Type B pancreatic cell (in vitro differentiated cells): ENCODE data around the gene DOK5. TPM values are rescaled to one million over a fixed set of nuclear protein-coding genes. Genes with fewer than 3 reads are reported as not detected.
A peak's percentile ranks its signal among the peaks of the same experiment; 100 is the strongest.

Experiments used
- DNase-seq: peaks from one replicate; pipeline ENCODE4 v3.0.0; 2021; ENCODE audit warnings: mixed read lengths; ENCODE audit not compliant: unreplicated experiment; ENCODE audit errors: extremely low spot score
- H3K27ac Mint-ChIP-seq: 2 replicates; pipeline ENCODE4 v1.8.0; 2021; ENCODE audit warnings: mild to moderate bottlenecking, mixed read lengths
- H3K27me3 Mint-ChIP-seq: 2 replicates; pipeline ENCODE4 v1.8.0; 2021; ENCODE audit warnings: mixed read lengths
- H3K36me3 Mint-ChIP-seq: 2 replicates; pipeline ENCODE4 v1.8.0; 2021; ENCODE audit warnings: mixed read lengths
- H3K4me1 Mint-ChIP-seq: one replicate; pipeline ENCODE4 v1.8.0; 2021; ENCODE audit warnings: mixed read lengths; ENCODE audit not compliant: unreplicated experiment
- H3K4me3 Mint-ChIP-seq: 2 replicates; pipeline ENCODE4 v1.8.0; 2021; ENCODE audit warnings: mild to moderate bottlenecking, mixed read lengths
- H3K9me3 Mint-ChIP-seq: 2 replicates; pipeline ENCODE4 v1.8.0; 2021; ENCODE audit warnings: mixed read lengths
- CTCF ChIP-seq: fragments of 200-600 bp; sonication (generic); conservative IDR thresholded peaks from 2 replicates; pipeline ENCODE4 v1.5.0; 2021; ENCODE audit warnings: antibody characterized with exemption, mild to moderate bottlenecking
- total RNA-seq: library from RNA; stranded (reverse); gene quantifications from 2 replicates; pipeline ENCODE4 v1.2.1, GENCODE V29; 2021; ENCODE audit warnings: low replicate concordance

Gene DOK5
- total RNA-seq, 1 donor from 2014 or later: 26.9 TPM

DNA sequence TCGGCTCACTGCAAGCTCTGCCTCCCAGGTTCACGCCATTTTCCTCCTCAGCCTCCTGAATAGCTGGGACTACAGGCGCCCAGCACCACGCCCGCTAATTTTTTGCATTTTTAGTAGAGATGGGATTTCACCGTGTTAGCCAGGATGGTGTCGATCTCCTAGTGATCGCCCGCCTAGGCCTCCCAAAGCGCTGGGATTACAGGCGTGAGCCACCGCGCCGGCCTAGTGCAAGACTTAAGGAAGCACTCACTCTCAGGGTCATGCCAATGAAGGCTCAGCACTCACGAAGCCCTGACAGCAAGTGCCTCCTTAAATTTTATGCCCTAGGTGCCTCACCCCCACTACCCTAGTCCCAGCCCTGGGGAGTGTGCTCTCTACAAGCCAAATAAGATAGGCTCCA lies 4.7 kb upstream of the DOK5 start:
- no peak for TF ChIP-seq CTCF
- Mint-ChIP-seq H3K36me3 (no peaks in the 10 kb centered on the region), H3K4me1 (no peaks in the 10 kb centered on the region), H3K4me3 (no peak overlapping the region), H3K27ac (no peak overlapping the region), H3K27me3 (peaks cover 27% of the 10 kb centered on the region), H3K9me3 (no peaks in the 10 kb centered on the region)
- DNase-seq: no peak

- DNase-seq: no peak
- H3K36me3 Mint-ChIP-seq: no peaks in the 10 kb centered on the region
- peaks cover 46% of the 10 kb centered on the region for H3K27me3 Mint-ChIP-seq
- TF ChIP-seq CTCF: no peak
- H3K4me3 Mint-ChIP-seq: no peak overlapping the region
- H3K9me3 Mint-ChIP-seq: no peaks in the 10 kb centered on the region
- H3K27ac Mint-ChIP-seq: no peak overlapping the region
- peaks cover 12% of the 10 kb centered on the region for H3K4me1 Mint-ChIP-seq
Observed at GRCh38 chr20:54472607-54473006, 2.8 kb upstream of the DOK5 start.

- TF ChIP-seq CTCF: no peak
- no peaks in the 10 kb centered on the region for H3K9me3 Mint-ChIP-seq
- H3K36me3 Mint-ChIP-seq: no peaks in the 10 kb centered on the region
- H3K27ac Mint-ChIP-seq: no peak overlapping the region
- no peak for DNase-seq
- peaks cover 13% of the 10 kb centered on the region for H3K4me1 Mint-ChIP-seq
- peaks cover 54% of the 10 kb centered on the region for H3K27me3 Mint-ChIP-seq
- H3K4me3 Mint-ChIP-seq: no peak overlapping the region
Observed at GRCh38 chr20:54473340-54473739, 2.1 kb upstream of the DOK5 start.

DNA sequence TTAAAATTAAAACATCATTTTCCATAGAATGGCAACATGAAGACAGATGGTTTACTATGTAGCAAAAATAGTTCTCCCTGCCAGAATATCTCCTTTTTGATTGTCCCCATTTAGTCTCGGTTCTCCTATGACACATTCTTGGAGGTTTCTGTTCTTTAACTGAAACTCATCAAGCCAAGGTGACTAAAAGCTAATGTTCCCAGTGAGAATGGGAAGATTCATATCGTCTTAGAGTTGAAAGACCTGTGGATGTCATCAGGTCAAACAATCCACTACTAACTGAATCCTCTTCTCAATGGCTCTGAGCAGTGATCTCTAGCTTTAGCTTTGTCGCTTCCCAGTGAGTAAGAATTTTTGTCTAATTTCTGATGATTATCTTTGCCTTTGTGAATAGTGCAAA lies 1.3 kb upstream of the DOK5 start:
- no peak for TF ChIP-seq CTCF

GRCh38 chr20:54474866-54475265 lies 527 bp upstream of the DOK5 start:
- TF ChIP-seq CTCF: no peak
- Mint-ChIP-seq H3K9me3 (peaks cover 5% of the 10 kb centered on the region), H3K4me3 (peak overlapping the region; percentile 93), H3K27ac (peak overlapping the region; percentile 10), H3K27me3 (peaks cover 60% of the 10 kb centered on the region), H3K36me3 (no peaks in the 10 kb centered on the region), H3K4me1 (peaks cover 20% of the 10 kb centered on the region)
- no peak for DNase-seq

More for the DNA sequence above, 1.3 kb upstream of the DOK5 start:
- no peak for DNase-seq
- Mint-ChIP-seq H3K27me3 (peaks cover 58% of the 10 kb centered on the region), H3K36me3 (no peaks in the 10 kb centered on the region), H3K4me3 (no peak overlapping the region), H3K27ac (no peak overlapping the region), H3K9me3 (no peaks in the 10 kb centered on the region), H3K4me1 (peaks cover 13% of the 10 kb centered on the region)
